ENCODE data around the gene ASPDH. TPM values are rescaled to one million over a fixed set of nuclear protein-coding genes. Genes with fewer than 3 reads are reported as not detected.
A peak's percentile ranks its signal among the peaks of the same experiment; 100 is the strongest.

Gene ASPDH
- total and polyA plus RNA-seq, 8 donors: 0.74 to 2.6 (median 1.3) TPM; not detected in 2

- TF ChIP-seq, protein P1, sequence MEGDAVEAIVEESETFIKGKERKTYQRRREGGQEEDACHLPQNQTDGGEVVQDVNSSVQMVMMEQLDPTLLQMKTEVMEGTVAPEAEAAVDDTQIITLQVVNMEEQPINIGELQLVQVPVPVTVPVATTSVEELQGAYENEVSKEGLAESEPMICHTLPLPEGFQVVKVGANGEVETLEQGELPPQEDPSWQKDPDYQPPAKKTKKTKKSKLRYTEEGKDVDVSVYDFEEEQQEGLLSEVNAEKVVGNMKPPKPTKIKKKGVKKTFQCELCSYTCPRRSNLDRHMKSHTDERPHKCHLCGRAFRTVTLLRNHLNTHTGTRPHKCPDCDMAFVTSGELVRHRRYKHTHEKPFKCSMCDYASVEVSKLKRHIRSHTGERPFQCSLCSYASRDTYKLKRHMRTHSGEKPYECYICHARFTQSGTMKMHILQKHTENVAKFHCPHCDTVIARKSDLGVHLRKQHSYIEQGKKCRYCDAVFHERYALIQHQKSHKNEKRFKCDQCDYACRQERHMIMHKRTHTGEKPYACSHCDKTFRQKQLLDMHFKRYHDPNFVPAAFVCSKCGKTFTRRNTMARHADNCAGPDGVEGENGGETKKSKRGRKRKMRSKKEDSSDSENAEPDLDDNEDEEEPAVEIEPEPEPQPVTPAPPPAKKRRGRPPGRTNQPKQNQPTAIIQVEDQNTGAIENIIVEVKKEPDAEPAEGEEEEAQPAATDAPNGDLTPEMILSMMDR (IDR thresholded peaks at IDR 0.05): no peak
- H3K27ac ChIP-seq: no peak overlapping the region
- no peaks in the 10 kb centered on the region for H3K9me3 ChIP-seq
- no peak for ATAC-seq
- H3K4me3 ChIP-seq: no peak overlapping the region
- intact Hi-C loops (cut with DNase I): no loop called here
- H3K27me3 ChIP-seq: peaks cover 0 to 52% of the 10 kb centered on the region in 2 donors
- peaks cover 7 to 9% of the 10 kb centered on the region in 2 donors for H3K4me1 ChIP-seq
- peak in 2 of 4 donors; percentile 30 to 68 for DNase-seq
- H3K36me3 ChIP-seq: no peaks in the 10 kb centered on the region
Measured at GRCh38 chr19:50514346-50515167, 844 bp upstream of the ASPDH start.

DNA sequence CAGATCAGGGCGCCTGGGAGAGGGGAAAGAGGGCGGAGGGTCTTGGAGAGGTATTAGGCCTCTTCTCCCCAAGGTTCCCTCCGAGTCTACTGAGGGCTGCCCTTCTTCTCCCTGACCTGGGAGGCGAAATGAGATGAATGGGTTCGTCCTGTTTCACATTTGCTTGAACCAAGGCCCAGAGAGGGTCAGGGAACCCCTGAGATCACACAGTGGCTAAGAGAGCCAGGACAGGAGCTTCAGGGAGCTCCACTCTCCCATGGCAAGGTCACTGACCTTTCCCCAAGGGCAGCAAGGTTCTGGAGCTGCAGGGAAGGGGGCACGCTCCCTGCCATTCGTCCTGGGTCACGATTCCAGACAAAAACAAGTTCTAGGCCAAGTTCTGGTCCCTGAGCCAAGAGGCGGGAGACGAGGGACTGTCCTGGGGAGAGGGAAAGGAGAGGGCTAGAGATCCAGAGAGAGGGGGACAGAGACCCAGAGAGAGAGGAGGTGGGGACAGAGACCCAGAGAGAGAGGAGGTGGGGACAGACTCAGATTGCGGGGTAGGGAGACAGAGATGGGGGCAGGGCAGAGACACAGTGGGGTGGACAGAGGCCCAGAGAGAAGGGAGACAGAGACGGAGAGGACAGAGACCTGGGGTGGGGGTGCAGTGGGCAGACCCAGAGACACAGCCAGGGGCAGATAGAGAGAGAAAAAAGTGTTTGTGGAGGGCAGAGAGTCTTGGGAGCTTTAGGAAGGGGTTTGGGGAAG is 541 bp downstream of the ASPDH start:
- H3K36me3 ChIP-seq: no peaks in the 10 kb centered on the region
- peaks cover 0 to 46% of the 10 kb centered on the region in 2 donors for H3K27me3 ChIP-seq
- ATAC-seq: no peak
- DNase-seq: peak in 2 of 4 donors; percentile 27
- intact Hi-C loops (cut with DNase I): no loop called here
- no peak overlapping the region for H3K27ac ChIP-seq
- TF ChIP-seq, protein P1 (IDR thresholded peaks at IDR 0.05): no peak
- H3K4me3 ChIP-seq: no peak overlapping the region
- peaks cover 7 to 9% of the 10 kb centered on the region in 2 donors for H3K4me1 ChIP-seq
- no peaks in the 10 kb centered on the region for H3K9me3 ChIP-seq

- DNase-seq (peak in 2 of 4 donors; percentile 44 to 82), ATAC-seq (no peak)
- H3K4me3 ChIP-seq: no peak overlapping the region
- no peaks in the 10 kb centered on the region for H3K9me3 ChIP-seq
- H3K27ac ChIP-seq: no peak overlapping the region
- peaks cover 0 to 40% of the 10 kb centered on the region in 2 donors for H3K27me3 ChIP-seq
- H3K36me3 ChIP-seq: no peaks in the 10 kb centered on the region
- intact Hi-C loops (cut with DNase I): no loop called here
- H3K4me1 ChIP-seq: peaks cover 7 to 9% of the 10 kb centered on the region in 2 donors
- TF ChIP-seq, protein P1 (IDR thresholded peaks at IDR 0.05): no peak
Measured at GRCh38 chr19:50512112-50512998, 1.4 kb downstream of the ASPDH start.

GRCh38 chr19:50511069-50511822 is 2.5 kb downstream of the ASPDH start, which contains the start of gene JOSD2:
TSS of gene JOSD2 (minus strand) at chr19:50511191. CDS start at chr19:50510431, 760 bp downstream.
- peaks cover 7 to 9% of the 10 kb centered on the region in 2 donors for H3K4me1 ChIP-seq
- DNase-seq (peak; percentile 98 to 99 (median 99)), ATAC-seq (peak; percentile 96)
- peaks cover 0 to 2% of the 10 kb centered on the region in 2 donors for H3K36me3 ChIP-seq
- peak within 1 kb of the TSS; percentile 65 to 69 for H3K4me3 ChIP-seq
- intact Hi-C loops (cut with DNase I): no loop called here
- TF ChIP-seq, protein P1 (IDR thresholded peaks at IDR 0.05): no peak
- peak within 1 kb of the TSS; percentile 67 to 86 for H3K27ac ChIP-seq
- peaks cover 0 to 29% of the 10 kb centered on the region in 2 donors for H3K27me3 ChIP-seq
- H3K9me3 ChIP-seq: no peaks in the 10 kb centered on the region
